ENCODE results near the gene HOXA6.

HOXA6 gene

GRCh38 chr7:27172823-27173510 is 25.4 kb upstream of the HOXA6 start:
- DNase-seq (ENCODE audit: low spot score): no peak

DNA sequence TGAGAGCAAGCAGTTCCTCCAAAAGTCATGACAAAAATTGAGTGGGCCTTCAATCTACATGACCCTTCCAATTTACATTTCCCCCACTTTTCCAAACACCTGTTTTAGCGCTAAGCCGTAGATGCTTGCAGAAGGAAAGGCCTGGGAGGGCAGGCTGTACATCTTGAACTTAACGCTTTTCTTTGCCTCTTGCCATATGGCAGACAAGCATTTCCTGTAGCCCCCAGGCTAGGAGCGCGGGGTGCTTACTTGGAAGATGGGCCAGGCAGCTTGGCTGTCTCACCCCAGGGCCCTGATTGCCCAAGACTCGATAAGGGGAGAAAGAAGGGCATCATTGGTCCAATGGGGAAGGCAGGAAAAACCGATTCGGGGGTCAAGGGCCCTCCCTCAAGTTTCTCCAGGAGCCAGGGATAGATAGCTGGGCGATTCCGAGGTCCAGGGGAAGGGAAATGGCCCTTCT is 24.8 kb upstream of the HOXA6 start:
- DNase-seq (ENCODE audit: low spot score): no peak

DNA sequence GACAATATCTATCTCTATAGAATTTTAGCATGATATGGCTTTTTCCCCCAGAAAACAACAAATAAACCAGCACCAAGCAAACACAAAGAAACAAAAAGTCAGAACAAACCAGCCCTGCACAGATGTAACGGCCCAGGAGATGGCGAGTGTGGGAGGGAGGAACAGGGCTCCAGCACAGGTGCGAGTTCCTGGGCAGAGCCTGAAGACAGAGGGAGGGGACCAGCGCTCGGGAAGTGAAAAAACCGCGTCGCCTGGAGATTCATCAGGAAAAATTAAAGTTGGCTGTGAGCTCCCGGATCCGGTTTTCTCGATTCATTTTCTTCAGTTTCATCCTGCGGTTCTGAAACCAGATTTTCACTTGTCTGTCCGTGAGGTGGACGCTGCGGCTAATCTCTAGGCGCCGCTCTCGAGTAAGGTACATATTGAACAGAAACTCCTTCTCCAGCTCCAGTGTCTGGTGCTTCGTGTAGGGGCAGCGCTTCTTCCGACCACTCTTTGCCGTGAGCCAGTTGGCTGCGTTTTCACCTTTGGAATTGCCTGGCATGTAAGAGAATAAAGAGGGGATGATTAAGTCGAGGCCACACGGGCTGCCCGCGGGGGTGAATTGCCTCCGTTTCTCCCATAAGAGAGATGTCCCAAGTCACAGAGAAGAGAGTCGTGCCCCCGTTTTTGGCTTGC is 24.2 kb upstream of the HOXA6 start:
- no peak for DNase-seq (ENCODE audit: low spot score)

GRCh38 chr7:27171325-27171636 is 23.7 kb upstream of the HOXA6 start:
- DNase-seq (ENCODE audit: low spot score): no peak

DNA sequence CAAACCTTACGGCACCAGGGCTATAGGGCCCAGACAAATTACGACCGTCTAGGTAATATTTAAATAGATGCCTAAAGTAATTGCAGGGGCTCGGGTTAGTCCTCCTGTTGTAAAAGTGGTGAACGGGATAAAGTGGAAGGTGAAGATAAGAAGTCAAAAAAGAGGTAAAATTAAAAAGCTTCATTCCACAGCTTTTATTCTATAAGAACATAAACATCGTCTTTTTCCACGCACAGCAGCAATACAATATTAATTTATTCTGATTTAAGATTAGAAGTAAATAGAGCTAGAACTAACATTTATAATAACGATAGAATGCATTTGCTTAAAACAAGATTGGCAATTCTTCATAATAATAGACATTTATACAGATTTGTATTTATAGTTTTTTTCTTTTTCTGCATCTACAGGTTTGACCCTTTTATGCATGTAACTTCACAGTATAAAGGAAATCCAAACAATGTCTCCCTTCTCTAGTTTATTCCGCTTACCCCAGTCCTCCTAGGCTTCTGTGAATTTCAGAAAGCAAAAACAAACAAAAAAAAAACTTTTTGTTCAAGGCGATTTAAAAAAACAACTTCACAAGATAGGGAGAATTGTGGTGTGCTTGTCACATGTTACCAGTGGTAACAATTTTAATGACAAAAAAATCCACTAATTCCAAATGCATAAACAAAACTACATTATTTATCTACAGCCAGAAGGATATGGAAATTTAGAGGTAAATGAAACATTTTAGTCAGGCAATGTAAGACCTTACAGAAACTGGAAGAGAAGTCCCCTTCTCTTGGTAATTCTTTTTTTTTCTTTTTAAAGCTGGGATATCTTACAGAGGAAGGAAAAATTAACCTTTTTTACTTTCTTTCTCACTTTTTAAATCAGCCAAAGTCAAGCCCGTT is 23.1 kb upstream of the HOXA6 start:
- DNase-seq (ENCODE audit: low spot score): no peak

DNA sequence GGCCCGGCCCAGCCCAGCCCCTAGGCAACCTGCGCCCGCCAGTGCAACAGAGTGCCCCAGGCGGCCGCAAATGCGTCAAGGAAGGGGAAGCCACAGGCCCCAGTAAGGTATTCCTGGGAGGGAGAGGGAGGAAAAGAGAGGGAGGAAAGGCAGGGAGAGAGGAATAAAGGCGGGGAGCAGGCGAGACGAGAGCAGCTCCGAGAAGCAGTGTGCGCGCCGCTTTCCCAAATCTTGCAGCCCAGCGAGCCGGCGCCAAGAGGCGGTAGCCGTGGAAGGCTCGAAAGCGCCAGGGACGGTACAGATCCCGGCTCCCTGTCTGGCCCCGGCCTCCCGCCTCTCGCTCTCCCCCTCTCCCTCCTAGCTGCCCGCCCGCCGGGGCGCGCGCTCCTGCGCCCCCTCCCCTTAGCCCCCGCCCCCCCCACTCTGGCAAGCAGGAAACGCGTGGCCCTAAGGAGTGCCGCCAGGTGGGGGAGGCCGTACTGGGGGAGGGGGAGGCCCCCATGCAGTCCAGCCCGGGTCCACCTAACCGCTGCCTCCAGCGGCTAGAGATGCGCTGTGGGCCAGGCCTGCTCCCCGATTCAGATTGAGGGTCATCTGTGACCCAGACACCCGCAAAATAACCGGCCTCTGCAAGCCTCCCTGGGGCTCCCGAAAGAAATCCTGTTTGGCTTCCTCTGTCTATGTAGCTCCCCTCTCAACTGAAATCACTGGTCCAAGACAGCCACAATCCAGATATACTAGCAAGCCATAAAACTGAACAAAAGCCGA is 22.3 kb upstream of the HOXA6 start:
- DNase-seq (ENCODE audit: low spot score): no peak

- DNase-seq (ENCODE audit: low spot score): no peak
These were observed 20.8 kb upstream of the HOXA6 start for GRCh38 chr7:27168265-27168947.

GRCh38 chr7:27167916-27168264 is 20.3 kb upstream of the HOXA6 start:
- DNase-seq (ENCODE audit: low spot score): no peak

- no peak for DNase-seq (ENCODE audit: low spot score)
These were observed 19.2 kb upstream of the HOXA6 start for GRCh38 chr7:27166531-27167505.

- DNase-seq (ENCODE audit: low spot score): no peak
These were observed 18.5 kb upstream of the HOXA6 start for GRCh38 chr7:27165996-27166530.

DNA sequence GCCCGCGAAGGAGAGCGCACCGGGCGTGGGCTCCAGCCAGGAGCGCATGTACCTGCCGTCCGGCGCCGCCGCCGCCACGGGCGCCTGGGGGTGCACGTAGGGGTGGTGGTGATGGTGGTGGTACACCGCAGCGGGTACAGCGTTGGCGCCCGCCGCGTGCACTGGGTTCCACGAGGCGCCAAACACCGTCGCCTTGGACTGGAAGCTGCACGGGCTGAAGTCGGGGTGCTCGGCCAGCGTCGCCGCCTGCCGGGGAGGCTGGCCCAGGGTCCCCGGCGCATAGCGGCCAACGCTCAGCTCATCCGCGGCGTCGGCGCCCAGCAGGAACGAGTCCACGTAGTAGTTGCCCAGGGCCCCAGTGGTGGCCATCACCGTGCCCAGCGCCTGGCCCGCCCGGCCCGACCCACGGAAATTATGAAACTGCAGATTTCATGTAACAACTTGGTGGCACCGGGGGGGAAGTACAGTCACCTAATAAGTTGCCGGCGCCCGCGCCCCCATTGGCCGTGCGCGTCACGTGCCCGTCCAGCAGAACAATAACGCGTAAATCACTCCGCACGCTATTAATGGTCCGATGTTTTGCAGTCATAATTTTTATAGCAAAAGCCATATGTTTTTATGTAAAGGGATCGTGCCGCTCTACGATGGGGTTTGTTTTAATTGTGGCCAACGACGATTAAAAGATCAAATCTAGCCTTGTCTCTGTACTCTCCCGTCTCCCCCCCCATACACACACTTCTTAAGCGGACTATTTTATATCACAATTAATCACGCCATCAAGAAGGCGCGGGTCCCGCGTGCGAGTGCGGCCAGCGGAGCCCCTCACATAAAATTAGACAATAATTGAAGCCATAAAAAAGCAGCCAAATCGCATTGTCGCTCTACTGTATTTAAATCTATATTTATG is 17.8 kb upstream of the HOXA6 start, which contains the start of gene HOXA9:
HOXA9 (minus strand) TSS at position 449 of the 907 bp plus-strand sequence; CDS start at position 369, 80 bp downstream.
- DNase-seq (ENCODE audit: low spot score): no peak

DNA sequence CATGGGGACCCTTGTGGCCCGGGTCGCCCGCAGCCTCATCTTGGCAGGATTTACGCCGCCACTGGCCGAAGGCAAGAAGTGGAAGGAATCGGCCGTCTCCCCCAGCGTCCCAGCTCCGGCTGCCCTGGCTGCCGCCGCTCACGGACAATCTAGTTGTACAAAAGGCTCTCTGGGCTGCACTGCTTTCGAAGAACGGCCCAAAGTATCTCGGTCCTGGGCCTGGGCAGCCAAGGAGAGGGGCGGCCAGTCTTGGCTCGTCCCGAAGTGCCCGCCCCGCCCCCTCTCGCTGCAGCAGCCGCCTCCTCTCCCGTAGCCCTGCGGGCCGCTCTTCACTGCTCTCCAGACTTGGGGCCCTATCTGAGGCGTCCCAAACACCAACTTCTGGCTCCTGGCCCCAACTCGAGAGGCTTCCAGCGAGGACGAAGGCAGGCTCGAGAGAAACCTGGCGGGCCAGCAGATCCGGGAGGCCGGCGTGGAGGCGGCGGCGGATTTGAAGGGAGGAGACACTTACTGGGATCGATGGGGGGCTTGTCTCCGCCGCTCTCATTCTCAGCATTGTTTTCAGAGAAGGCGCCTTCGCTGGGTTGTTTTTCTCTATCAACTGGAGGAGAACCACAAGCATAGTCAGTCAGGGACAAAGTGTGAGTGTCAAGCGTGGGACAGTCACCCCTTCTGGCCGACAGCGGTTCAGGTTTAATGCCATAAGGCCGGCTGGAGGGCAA is 17.0 kb upstream of the HOXA6 start:
- DNase-seq (ENCODE audit: low spot score): no peak

GRCh38 chr7:27164045-27164366 is 16.4 kb upstream of the HOXA6 start:
- no peak for DNase-seq (ENCODE audit: low spot score)

- no peak for DNase-seq (ENCODE audit: low spot score)
These were observed 15.9 kb upstream of the HOXA6 start for GRCh38 chr7:27163288-27164044.

GRCh38 chr7:27162561-27163287 is 15.2 kb upstream of the HOXA6 start:
- no peak for DNase-seq (ENCODE audit: low spot score)

DNA sequence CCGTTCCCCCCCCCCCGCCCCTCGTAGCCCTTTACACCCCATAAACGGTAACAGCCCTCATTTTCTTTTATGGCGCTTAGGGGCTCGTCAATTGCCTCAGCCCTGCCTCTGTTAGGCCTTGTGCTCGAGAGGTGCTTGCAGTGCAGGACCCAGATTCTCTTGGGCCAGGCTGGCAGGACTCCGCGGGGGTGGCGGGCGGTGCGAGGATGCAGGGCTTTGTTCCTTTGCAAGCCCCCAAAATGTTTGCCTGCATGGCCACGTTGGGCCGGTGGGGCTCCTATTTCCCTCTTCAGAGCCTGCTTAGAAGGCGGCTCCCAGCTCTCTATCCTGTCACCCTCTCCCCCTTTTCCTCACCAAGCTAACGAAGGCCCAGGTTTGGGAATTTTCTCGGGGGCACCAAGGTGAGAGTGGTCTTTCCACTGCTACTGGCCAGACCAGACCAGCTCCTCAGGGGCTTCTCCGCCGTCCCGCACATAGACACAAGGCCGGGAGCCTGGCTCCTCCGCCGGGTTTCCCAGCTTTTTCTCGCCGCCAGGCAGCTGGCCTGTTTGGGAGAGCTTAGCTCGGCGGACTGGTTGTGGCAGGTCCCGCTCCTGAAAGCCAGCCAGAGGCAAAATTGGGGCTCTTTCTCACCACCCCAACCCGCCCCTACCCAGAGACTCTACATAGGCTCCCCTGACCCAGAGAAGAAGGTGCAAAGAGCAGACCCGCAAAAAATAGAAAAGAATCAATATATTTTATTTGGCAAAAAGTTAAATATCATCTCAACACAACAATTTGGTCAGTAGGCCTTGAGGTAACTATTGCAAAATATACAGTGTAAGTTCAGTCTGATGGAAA is 14.4 kb upstream of the HOXA6 start:
- no peak for DNase-seq (ENCODE audit: low spot score)

All from CD4-positive, alpha-beta T cell treated with Interleukin-6 at 100 ng/mL for 8 hours (primary cell).